ENCODE data around the gene ZSCAN1.
A peak's percentile ranks its signal among the peaks of the same experiment; 100 is the strongest.

The ZSCAN1 gene

GRCh38 chr19:58056861-58057260 is 23.0 kb downstream of the ZSCAN1 start:
- DNase-seq (ENCODE audit: low read depth, low spot score): no peak
- in situ Hi-C loops (cut with HindIII; ENCODE audit: low sequenced_read_pairs): no loop called here

GRCh38 chr19:58058467-58058866 is 24.6 kb downstream of the ZSCAN1 start:
- TF ChIP-seq CTCF (IDR thresholded peaks at IDR 0.05; ENCODE audit: low read depth, low read length): no peak
- in situ Hi-C loops (cut with HindIII; ENCODE audit: low sequenced_read_pairs): no loop called here
- H3K4me3 ChIP-seq (ENCODE audit: low read depth, low read length): no peak overlapping the region
- no peak for DNase-seq (ENCODE audit: low read depth, low spot score)

More at GRCh38 chr19:58056861-58057260, 23.0 kb downstream of the ZSCAN1 start:
- no peak overlapping the region for H3K4me3 ChIP-seq (ENCODE audit: low read depth, low read length)
- TF ChIP-seq CTCF (IDR thresholded peaks at IDR 0.05; ENCODE audit: low read depth, low read length): no peak

GRCh38 chr19:58059003-58059670 is 25.3 kb downstream of the ZSCAN1 start, which contains the start of gene ZNF135:
ZNF135 (plus strand) TSS chr19:58059282; CDS start chr19:58060003, 721 bp downstream.
- peak within 1 kb of the TSS; percentile 52 for H3K4me3 ChIP-seq (ENCODE audit: low read depth, low read length)
- TF ChIP-seq CTCF (IDR thresholded peaks at IDR 0.05; ENCODE audit: low read depth, low read length): no peak
- in situ Hi-C loops (cut with HindIII; ENCODE audit: low sequenced_read_pairs): no loop called here
- peak; percentile 87 for DNase-seq (ENCODE audit: low read depth, low spot score)

GRCh38 chr19:58059671-58060078 is 25.9 kb downstream of the ZSCAN1 start:
- in situ Hi-C loops (cut with HindIII; ENCODE audit: low sequenced_read_pairs): no loop called here
- DNase-seq (ENCODE audit: low read depth, low spot score): no peak
- TF ChIP-seq CTCF (IDR thresholded peaks at IDR 0.05; ENCODE audit: low read depth, low read length): no peak

GRCh38 chr19:58060231-58060630 is 26.4 kb downstream of the ZSCAN1 start:
- no peak for TF ChIP-seq CTCF (IDR thresholded peaks at IDR 0.05; ENCODE audit: low read depth, low read length)
- H3K4me3 ChIP-seq (ENCODE audit: low read depth, low read length): peak overlapping the region; percentile 52
- in situ Hi-C loops (cut with HindIII; ENCODE audit: low sequenced_read_pairs): no loop called here
- DNase-seq (ENCODE audit: low read depth, low spot score): no peak

More at GRCh38 chr19:58059671-58060078, 25.9 kb downstream of the ZSCAN1 start:
- H3K4me3 ChIP-seq (ENCODE audit: low read depth, low read length): peak overlapping the region; percentile 52

GRCh38 chr19:58063712-58064111 is 29.9 kb downstream of the ZSCAN1 start:
- H3K4me3 ChIP-seq (ENCODE audit: low read depth, low read length): no peak overlapping the region
- in situ Hi-C loops (cut with HindIII; ENCODE audit: low sequenced_read_pairs): no loop called here
- no peak for TF ChIP-seq CTCF (IDR thresholded peaks at IDR 0.05; ENCODE audit: low read depth, low read length)
- DNase-seq (ENCODE audit: low read depth, low spot score): no peak
